ENCODE data around the gene MAD1L1.

MAD1L1 gene

GRCh38 chr7:2076649-2077064 lies 156.1 kb downstream of the MAD1L1 start:
- DNase-seq (ENCODE audit: low read depth), result no peak
- in situ Hi-C loops (cut with HindIII; ENCODE audit: low sequenced_read_pairs), result no loop called here
- TF ChIP-seq, protein P1, sequence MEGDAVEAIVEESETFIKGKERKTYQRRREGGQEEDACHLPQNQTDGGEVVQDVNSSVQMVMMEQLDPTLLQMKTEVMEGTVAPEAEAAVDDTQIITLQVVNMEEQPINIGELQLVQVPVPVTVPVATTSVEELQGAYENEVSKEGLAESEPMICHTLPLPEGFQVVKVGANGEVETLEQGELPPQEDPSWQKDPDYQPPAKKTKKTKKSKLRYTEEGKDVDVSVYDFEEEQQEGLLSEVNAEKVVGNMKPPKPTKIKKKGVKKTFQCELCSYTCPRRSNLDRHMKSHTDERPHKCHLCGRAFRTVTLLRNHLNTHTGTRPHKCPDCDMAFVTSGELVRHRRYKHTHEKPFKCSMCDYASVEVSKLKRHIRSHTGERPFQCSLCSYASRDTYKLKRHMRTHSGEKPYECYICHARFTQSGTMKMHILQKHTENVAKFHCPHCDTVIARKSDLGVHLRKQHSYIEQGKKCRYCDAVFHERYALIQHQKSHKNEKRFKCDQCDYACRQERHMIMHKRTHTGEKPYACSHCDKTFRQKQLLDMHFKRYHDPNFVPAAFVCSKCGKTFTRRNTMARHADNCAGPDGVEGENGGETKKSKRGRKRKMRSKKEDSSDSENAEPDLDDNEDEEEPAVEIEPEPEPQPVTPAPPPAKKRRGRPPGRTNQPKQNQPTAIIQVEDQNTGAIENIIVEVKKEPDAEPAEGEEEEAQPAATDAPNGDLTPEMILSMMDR (IDR thresholded peaks at IDR 0.05; ENCODE audit: low read depth, low read length, missing control alignments), result no peak
- no peak overlapping the region for H3K4me3 ChIP-seq (ENCODE audit: low read depth, low read length)

GRCh38 chr7:2075811-2076210 lies 156.9 kb downstream of the MAD1L1 start:
- in situ Hi-C loops (cut with HindIII; ENCODE audit: low sequenced_read_pairs), result no loop called here
- H3K4me3 ChIP-seq (ENCODE audit: low read depth, low read length), result no peak overlapping the region
- DNase-seq (ENCODE audit: low read depth), result no peak
- TF ChIP-seq, protein P1 (IDR thresholded peaks at IDR 0.05; ENCODE audit: low read depth, low read length, missing control alignments), result no peak

DNA sequence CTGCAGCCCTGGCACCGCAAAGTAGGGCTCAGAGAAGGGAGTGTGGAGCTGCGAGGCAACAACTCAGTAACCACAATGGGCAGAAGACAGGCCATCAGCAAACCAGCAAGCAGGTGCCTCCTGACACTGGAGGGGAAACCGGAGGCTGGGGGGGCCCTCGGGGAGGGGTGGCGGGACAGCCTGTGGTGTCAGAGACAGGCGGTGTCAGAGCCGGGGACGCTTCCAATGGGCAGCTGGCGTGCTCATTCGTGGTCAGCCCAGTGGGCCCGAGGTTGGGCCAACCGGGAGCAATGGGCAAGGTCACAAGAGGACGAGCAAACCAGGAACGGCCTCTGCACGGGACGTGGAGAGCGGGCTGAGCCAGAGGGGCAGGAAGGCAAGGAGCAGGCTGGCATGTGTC lies 158.1 kb downstream of the MAD1L1 start:
- TF ChIP-seq, protein P1 (IDR thresholded peaks at IDR 0.05; ENCODE audit: low read depth, low read length, missing control alignments), result no peak
- in situ Hi-C loops (cut with HindIII; ENCODE audit: low sequenced_read_pairs), result loop anchor here (5.0 kb wide), 1 partner anchor 58 kb away; no protein-coding TSS in a partner anchor
- no peak for DNase-seq (ENCODE audit: low read depth)
- no peak overlapping the region for H3K4me3 ChIP-seq (ENCODE audit: low read depth, low read length)

GRCh38 chr7:2072798-2073197 lies 159.9 kb downstream of the MAD1L1 start:
- no peak for DNase-seq (ENCODE audit: low read depth)
- H3K4me3 ChIP-seq (ENCODE audit: low read depth, low read length), result no peak overlapping the region
- TF ChIP-seq, protein P1 (IDR thresholded peaks at IDR 0.05; ENCODE audit: low read depth, low read length, missing control alignments), result no peak
- in situ Hi-C loops (cut with HindIII; ENCODE audit: low sequenced_read_pairs), result loop anchor here (5.0 kb wide), 1 partner anchor 60 kb away; no protein-coding TSS in a partner anchor

DNA sequence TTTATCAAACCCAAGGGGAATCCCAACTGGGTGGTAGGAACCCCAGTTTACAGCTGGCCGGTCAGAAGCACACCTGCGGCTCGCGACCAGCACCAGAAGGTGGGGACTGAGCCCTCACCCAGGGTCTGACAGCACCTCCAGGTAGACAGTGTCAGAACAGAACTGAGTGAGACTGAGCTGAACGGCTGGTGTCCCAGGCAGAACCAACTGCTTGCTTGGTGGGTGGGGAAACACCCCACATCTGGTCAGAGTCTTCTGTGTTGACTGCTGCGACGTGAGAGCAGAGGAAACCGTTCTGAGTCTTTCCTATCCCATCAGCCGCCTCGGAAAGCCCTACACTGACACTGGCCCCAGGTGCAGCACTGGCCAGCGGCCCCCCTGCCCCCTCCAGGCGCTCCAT lies 160.7 kb downstream of the MAD1L1 start:
- no peak overlapping the region for H3K4me3 ChIP-seq (ENCODE audit: low read depth, low read length)
- TF ChIP-seq, protein P1 (IDR thresholded peaks at IDR 0.05; ENCODE audit: low read depth, low read length, missing control alignments), result no peak
- in situ Hi-C loops (cut with HindIII; ENCODE audit: low sequenced_read_pairs), result loop anchor here (5.0 kb wide), 1 partner anchor 60 kb away; no protein-coding TSS in a partner anchor
- no peak for DNase-seq (ENCODE audit: low read depth)

DNA sequence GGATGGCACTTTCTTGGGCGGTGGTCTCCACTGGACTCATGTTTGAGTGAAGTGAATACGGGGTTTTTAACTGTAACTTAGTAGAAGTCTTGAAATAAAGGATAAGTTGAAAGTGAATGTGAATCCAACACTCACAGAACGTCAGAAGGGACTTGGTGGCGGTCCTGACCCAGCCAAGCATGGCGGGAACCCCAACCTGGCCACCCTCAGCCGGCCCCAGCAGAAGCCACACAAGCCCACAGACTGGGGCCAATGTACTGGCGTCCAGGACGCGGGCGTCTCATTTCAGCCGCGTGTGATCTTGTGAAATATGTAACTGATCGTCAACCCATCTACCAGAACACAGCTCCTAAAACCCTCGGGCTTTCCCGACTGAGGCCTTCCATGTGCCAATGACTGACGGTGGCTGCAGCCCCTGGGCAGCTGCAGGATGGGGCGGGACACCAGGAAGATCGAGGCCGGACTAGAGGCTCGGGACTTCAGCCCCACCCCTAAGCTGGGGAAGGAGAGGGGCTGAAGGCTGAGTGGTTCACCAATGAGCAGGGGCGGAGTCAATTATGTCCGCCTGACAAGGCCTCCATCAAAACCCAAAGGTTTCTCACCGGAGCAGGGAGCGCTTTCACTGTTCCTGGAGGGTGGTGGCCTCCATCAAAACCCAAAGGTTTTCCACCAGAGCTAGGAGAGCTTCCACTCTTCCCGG lies 161.5 kb downstream of the MAD1L1 start:
- H3K4me3 ChIP-seq (ENCODE audit: low read depth, low read length), result no peak overlapping the region
- in situ Hi-C loops (cut with HindIII; ENCODE audit: low sequenced_read_pairs), result loop anchor here (5.0 kb wide), 1 partner anchor 61 kb away; no protein-coding TSS in a partner anchor
- DNase-seq (ENCODE audit: low read depth), result no peak
- TF ChIP-seq, protein P1 (IDR thresholded peaks at IDR 0.05; ENCODE audit: low read depth, low read length, missing control alignments), result no peak

All from astrocyte of the cerebellum (primary cell).